Bronchial epithelial cell (primary cell): ENCODE data around the gene AFF3. TPM values are rescaled to one million over a fixed set of nuclear protein-coding genes. Genes with fewer than 3 reads are reported as not detected.

Source experiments
- DNase-seq: peaks from one replicate; pipeline ENCODE4 v3.0.0-alpha.2; 2010; ENCODE audit warnings: low read depth
- FAIRE-seq: peaks from 2 replicates; lab custom pipeline; 2011; peaks lifted over from hg19 to GRCh38; lab: Jason Lieb, UNC
- H3K27me3 ChIP-seq: 2 replicates; pipeline ENCODE4 v1.5.1; 2011; ENCODE audit warnings: low read length; ENCODE audit not compliant: control insufficient read depth, insufficient read depth
- H3K36me3 ChIP-seq: 2 replicates; pipeline ENCODE4 v1.5.1; 2011; ENCODE audit warnings: low read length; ENCODE audit not compliant: control insufficient read depth, insufficient read depth
- H3K4me3 ChIP-seq: 2 replicates; pipeline ENCODE4 v1.5.1; 2011; ENCODE audit warnings: mild to moderate bottlenecking, low read depth, low read length, control low read depth
- CTCF ChIP-seq: IDR thresholded peaks from 2 replicates; pipeline ENCODE4 v1.5.1; 2011; ENCODE audit warnings: mild to moderate bottlenecking, moderate library complexity, low read length, control low read depth, inconsistent platforms; ENCODE audit not compliant: insufficient read depth, severe bottlenecking
- total RNA-seq: library from RNA; depleted of rRNA; stranded (reverse); fragments of >200 nt; gene quantifications from 2 replicates; pipeline ENCODE4 v1.2.1, GENCODE V29; 2014

The AFF3 gene
- total RNA-seq, 1 donor from 2014 or later = not detected

- no peak overlapping the region for H3K4me3 ChIP-seq
- no peak for FAIRE-seq
- H3K27me3 ChIP-seq = no peaks in the 10 kb centered on the region
- DNase-seq = no peak
- H3K36me3 ChIP-seq = no peaks in the 10 kb centered on the region
- TF ChIP-seq CTCF = no peak
These were observed 308.0 kb downstream of the AFF3 start for GRCh38 chr2:99834426-99834825.

- Histone ChIP-seq H3K27me3 (no peaks in the 10 kb centered on the region), H3K36me3 (no peaks in the 10 kb centered on the region), H3K4me3 (no peak overlapping the region)
- TF ChIP-seq CTCF = no peak
- no peak for FAIRE-seq
- no peak for DNase-seq
These were observed 308.7 kb downstream of the AFF3 start for GRCh38 chr2:99833586-99834201.

- Histone ChIP-seq H3K4me3 (no peak overlapping the region), H3K27me3 (no peaks in the 10 kb centered on the region), H3K36me3 (no peaks in the 10 kb centered on the region)
- TF ChIP-seq CTCF = no peak
- FAIRE-seq (no peak), DNase-seq (no peak)
These were observed 309.5 kb downstream of the AFF3 start for GRCh38 chr2:99832926-99833325.

- no peak for DNase-seq
- no peaks in the 10 kb centered on the region for H3K36me3 ChIP-seq
- H3K4me3 ChIP-seq = no peak overlapping the region
- no peak for FAIRE-seq
- no peak for TF ChIP-seq CTCF
- peaks cover 2% of the 10 kb centered on the region for H3K27me3 ChIP-seq
These were observed 310.6 kb downstream of the AFF3 start for GRCh38 chr2:99831772-99832171.

GRCh38 chr2:99827296-99827999 lies 314.9 kb downstream of the AFF3 start:
- DNase-seq = no peak
- TF ChIP-seq CTCF = no peak
- Histone ChIP-seq H3K4me3 (no peak overlapping the region), H3K27me3 (peaks cover 2% of the 10 kb centered on the region), H3K36me3 (no peaks in the 10 kb centered on the region)
- FAIRE-seq = peak; percentile 50

- FAIRE-seq = no peak
- Histone ChIP-seq H3K27me3 (peaks cover 2% of the 10 kb centered on the region), H3K36me3 (no peaks in the 10 kb centered on the region), H3K4me3 (no peak overlapping the region)
- no peak for DNase-seq
- TF ChIP-seq CTCF = no peak
These were observed 316.8 kb downstream of the AFF3 start for GRCh38 chr2:99825630-99826029.
